NCI-H2227 (cell line): Measurements from ENCODE around the gene MRPL27.

ENCODE experiments used
- DNase-seq: peaks from one replicate; lab custom pipeline; 2025; ENCODE audit not compliant: unreplicated experiment; lab: John Stamatoyannopoulos, UW

MRPL27 gene

GRCh38 chr17:50319306-50320004, 53.5 kb downstream of the MRPL27 start:
- no peak for DNase-seq

DNA sequence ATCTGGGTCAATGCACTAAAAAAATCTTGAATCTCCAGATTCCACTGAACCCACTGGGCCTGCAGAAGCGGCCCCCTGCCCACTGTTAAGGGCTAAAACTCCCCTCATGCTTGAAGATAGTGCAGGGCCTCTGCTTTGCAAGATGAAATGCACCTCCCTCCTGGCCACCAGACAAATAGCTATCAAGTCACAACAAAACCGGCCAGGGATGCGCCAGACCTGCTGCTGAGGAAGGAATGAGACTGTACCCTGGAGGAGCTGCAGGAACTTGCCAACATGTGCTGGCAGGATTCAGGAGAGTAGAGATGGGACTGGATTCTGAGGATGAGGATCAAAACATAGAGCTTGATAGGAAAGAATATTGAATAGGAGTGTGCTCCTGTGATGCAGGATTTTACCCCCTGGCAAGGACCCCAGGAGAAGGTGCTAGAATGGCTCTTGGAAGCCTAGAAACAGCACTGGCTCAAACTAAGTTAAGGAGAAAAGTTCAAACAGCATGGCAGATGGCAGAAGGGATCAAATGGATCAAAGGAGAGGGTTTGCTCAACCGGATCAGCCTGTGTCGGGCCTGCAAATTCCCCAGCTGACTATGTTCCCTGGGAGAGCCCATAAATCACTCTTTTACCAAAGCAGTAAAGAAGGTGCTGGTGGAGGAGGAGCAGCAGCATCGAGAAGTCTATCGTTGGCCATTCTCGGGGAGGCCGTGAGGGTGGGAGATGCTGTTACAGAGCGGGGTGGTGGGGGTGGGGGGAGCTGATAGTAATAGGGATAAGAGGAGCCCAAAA, 54.3 kb downstream of the MRPL27 start:
- no peak for DNase-seq
